HG03460 (cell line): ENCODE measurements around the gene DNAJC19.

Experiments
- ATAC-seq: cut with Tn5 transposase; IDR thresholded peaks from one replicate; pipeline ENCODE4 v1.9.1; 2021; ENCODE audit not compliant: unreplicated experiment

Gene DNAJC19

DNA sequence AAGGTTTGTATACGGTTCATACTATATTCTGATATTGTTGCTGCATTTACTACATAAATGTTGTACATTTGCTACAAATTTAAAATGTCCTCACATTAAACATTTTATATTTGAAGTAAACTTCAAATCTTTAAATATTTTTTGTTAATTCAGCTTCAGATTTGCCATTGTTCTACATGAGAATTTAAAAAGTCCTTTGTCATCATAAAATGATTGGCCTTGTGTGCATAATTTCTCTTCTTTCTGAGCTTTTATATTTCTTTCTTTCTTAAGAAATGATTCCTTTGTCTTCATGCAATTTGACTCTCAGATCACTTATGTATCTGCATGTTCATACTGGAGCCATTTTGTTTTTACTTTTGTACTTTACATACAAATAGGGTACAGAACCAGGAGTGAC lies 28.0 kb downstream of the DNAJC19 start:
- ATAC-seq: no peak

GRCh38 chr3:180961087-180961486 lies 28.4 kb downstream of the DNAJC19 start:
- no peak for ATAC-seq

DNA sequence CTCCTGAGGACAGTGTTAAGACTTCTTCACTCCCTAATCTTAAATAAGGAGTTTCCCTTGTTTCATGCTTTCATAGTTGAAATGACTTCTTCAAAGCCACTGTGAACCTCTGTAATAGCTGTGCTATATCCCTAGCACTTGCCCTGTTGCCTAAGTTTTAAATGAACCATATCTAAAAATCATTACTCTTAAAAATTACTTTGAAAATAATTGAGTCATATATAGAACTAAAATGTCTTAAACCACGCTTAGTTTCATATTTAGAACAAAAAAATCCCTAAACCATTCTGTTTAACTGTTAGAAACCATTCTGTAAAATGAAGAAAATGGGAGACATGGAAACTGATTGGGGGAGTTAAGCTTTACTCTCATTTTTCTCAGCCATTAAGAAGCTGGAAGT lies 29.8 kb downstream of the DNAJC19 start:
- ATAC-seq: no peak

- peak; percentile 65 for ATAC-seq
Measured at GRCh38 chr3:180947761-180948390, 41.7 kb downstream of the DNAJC19 start.

DNA sequence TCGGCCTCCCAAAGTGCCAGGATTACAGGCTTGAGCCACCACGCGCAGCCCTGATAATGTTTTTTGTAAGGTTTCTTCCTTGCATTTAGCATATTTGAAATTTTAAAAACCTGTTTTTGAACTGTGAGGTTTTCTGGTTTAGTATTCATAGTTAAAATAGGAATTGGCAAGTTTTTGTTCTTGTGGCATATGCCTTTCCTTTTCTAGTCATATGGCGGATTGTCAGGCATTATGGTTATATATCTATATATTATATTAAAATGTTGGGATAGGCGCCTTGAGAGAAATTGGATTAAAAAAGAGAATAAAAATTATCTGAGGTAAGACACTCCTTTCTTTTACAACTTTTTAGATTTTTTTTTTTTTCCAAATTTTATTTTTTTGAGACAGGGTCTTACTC lies 48.7 kb downstream of the DNAJC19 start:
- no peak for ATAC-seq

- ATAC-seq: no peak
Measured at GRCh38 chr3:180934638-180935037, 54.9 kb downstream of the DNAJC19 start.
